ENCODE measurements around the gene ZIC2. TPM values are rescaled to one million over a fixed set of nuclear protein-coding genes. Genes with fewer than 3 reads are reported as not detected.

Gene ZIC2
- polyA plus RNA-seq, 1 donor from 2014 or later: 10.6 TPM

DNA sequence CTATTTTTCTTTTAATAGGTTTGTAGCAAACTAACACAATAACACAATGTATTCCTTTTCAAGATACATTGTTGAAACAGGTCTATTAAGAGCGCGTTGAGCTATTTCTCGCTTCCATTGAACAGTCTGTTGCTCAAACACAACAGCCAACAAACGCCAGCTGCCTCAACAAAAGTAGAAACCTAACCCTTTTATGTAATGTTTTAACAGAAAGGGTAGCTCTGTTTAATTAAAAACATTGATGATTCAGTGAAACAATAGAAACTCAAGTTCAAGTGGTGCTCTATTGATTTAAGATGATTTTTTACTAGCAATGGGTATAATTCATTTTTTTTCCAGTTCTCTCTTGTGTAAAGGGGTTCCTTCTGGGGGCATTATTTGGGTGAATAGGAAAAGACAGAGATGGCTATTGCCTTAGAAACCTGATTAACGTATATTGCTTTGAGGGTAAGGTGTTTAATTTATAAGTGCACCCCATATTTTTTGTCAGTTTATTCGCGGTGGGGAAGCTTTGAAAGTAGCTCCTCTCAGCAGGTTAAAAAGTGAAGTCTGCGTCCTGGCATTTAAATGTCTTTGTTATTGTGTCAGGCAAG lies 14.9 kb downstream of the ZIC2 start:
- Histone ChIP-seq H2AFZ (ENCODE audit: low read depth, low read length) (no peak overlapping the region), H3K27ac (ENCODE audit: low read length) (no peak overlapping the region), H3K4me2 (ENCODE audit: low read length) (no peak overlapping the region), H3F3A (ENCODE audit: insufficient read depth, low read length, poor library complexity, severe bottlenecking) (no peaks in the 10 kb centered on the region), H3K9me3 (ENCODE audit: low read length) (no peaks in the 10 kb centered on the region), H3K27me3 (ENCODE audit: insufficient read depth, low read depth, low read length) (peaks cover 69% of the 10 kb centered on the region), H3K9me2 (ENCODE audit: insufficient read depth, low read length) (no peaks in the 10 kb centered on the region), H3K79me2 (replicated peaks; ENCODE audit: insufficient read depth, low read length) (peaks cover 11% of the 10 kb centered on the region), H4K20me1 (ENCODE audit: insufficient read depth) (no peaks in the 10 kb centered on the region), H3K36me3 (ENCODE audit: insufficient read depth, low read length) (no peaks in the 10 kb centered on the region), H3K9ac (ENCODE audit: low read length) (no peak overlapping the region), H3K4me3 (ENCODE audit: low read length) (no peak overlapping the region)
- no peak for TF ChIP-seq MXI1 (conservative IDR thresholded peaks at IDR 0.05; ENCODE audit: poor library complexity, severe bottlenecking)
- TF ChIP-seq TAF1 (IDR thresholded peaks at IDR 0.05; ENCODE audit: low read depth): no peak
- TF ChIP-seq, protein P1, sequence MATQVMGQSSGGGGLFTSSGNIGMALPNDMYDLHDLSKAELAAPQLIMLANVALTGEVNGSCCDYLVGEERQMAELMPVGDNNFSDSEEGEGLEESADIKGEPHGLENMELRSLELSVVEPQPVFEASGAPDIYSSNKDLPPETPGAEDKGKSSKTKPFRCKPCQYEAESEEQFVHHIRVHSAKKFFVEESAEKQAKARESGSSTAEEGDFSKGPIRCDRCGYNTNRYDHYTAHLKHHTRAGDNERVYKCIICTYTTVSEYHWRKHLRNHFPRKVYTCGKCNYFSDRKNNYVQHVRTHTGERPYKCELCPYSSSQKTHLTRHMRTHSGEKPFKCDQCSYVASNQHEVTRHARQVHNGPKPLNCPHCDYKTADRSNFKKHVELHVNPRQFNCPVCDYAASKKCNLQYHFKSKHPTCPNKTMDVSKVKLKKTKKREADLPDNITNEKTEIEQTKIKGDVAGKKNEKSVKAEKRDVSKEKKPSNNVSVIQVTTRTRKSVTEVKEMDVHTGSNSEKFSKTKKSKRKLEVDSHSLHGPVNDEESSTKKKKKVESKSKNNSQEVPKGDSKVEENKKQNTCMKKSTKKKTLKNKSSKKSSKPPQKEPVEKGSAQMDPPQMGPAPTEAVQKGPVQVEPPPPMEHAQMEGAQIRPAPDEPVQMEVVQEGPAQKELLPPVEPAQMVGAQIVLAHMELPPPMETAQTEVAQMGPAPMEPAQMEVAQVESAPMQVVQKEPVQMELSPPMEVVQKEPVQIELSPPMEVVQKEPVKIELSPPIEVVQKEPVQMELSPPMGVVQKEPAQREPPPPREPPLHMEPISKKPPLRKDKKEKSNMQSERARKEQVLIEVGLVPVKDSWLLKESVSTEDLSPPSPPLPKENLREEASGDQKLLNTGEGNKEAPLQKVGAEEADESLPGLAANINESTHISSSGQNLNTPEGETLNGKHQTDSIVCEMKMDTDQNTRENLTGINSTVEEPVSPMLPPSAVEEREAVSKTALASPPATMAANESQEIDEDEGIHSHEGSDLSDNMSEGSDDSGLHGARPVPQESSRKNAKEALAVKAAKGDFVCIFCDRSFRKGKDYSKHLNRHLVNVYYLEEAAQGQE (IDR thresholded peaks at IDR 0.05; ENCODE audit: borderline replicate concordance): no peak
- no peak for TF ChIP-seq SMC3 (conservative IDR thresholded peaks at IDR 0.05; ENCODE audit: poor library complexity)
- TF ChIP-seq POLR2AphosphoS5 (IDR thresholded peaks at IDR 0.05): no peak
- no peak for TF ChIP-seq RAD21 (conservative IDR thresholded peaks at IDR 0.05)
- TF ChIP-seq, protein P2, sequence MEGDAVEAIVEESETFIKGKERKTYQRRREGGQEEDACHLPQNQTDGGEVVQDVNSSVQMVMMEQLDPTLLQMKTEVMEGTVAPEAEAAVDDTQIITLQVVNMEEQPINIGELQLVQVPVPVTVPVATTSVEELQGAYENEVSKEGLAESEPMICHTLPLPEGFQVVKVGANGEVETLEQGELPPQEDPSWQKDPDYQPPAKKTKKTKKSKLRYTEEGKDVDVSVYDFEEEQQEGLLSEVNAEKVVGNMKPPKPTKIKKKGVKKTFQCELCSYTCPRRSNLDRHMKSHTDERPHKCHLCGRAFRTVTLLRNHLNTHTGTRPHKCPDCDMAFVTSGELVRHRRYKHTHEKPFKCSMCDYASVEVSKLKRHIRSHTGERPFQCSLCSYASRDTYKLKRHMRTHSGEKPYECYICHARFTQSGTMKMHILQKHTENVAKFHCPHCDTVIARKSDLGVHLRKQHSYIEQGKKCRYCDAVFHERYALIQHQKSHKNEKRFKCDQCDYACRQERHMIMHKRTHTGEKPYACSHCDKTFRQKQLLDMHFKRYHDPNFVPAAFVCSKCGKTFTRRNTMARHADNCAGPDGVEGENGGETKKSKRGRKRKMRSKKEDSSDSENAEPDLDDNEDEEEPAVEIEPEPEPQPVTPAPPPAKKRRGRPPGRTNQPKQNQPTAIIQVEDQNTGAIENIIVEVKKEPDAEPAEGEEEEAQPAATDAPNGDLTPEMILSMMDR (IDR thresholded peaks at IDR 0.05; ENCODE audit: poor library complexity, severe bottlenecking): no peak
- TF ChIP-seq EZH2 (IDR thresholded peaks at IDR 0.05; ENCODE audit: borderline replicate concordance, insufficient read depth, low read length, poor library complexity, severe bottlenecking): no peak
- no peak for TF ChIP-seq EP300 (conservative IDR thresholded peaks at IDR 0.05; ENCODE audit: poor library complexity, severe bottlenecking)

DNA sequence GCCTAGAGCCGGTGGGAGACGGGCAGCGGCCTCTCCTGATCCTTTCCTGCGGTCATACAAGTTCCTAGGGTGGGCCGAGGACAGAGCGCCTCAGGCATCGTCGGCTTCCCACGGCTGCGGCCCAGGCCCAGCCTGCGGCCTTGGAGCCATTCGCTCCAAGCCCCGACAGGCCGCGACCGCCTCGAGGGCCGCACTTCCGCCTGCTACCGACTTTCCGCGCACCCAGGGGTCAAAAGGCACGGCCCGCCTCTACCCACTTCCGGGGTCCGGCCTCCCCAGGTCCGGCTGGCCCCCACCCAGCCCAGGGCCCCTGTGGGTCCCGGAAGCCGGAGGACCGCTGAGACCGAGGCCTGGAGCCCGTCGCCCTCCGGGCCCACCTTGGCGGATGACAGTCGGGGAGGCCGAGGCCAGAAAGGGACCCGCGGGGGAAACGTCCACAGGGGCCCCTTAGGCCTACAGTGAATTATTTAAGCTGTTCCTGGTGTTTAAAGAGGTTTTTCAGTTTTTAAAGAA lies 16.2 kb downstream of the ZIC2 start:
- no peaks in the 10 kb centered on the region for H3F3A ChIP-seq (ENCODE audit: insufficient read depth, low read length, poor library complexity, severe bottlenecking)
- H3K27ac ChIP-seq (ENCODE audit: low read length): no peak overlapping the region
- TF ChIP-seq, protein P2 (IDR thresholded peaks at IDR 0.05; ENCODE audit: poor library complexity, severe bottlenecking): no peak
- no peaks in the 10 kb centered on the region for H4K20me1 ChIP-seq (ENCODE audit: insufficient read depth)
- no peak overlapping the region for H3K4me3 ChIP-seq (ENCODE audit: low read length)
- no peaks in the 10 kb centered on the region for H3K36me3 ChIP-seq (ENCODE audit: insufficient read depth, low read length)
- no peak overlapping the region for H2AFZ ChIP-seq (ENCODE audit: low read depth, low read length)
- H3K9ac ChIP-seq (ENCODE audit: low read length): no peak overlapping the region
- H3K9me3 ChIP-seq (ENCODE audit: low read length): no peaks in the 10 kb centered on the region
- no peaks in the 10 kb centered on the region for H3K79me2 ChIP-seq (replicated peaks; ENCODE audit: insufficient read depth, low read length)
- H3K9me2 ChIP-seq (ENCODE audit: insufficient read depth, low read length): no peaks in the 10 kb centered on the region
- H3K4me2 ChIP-seq (ENCODE audit: low read length): no peak overlapping the region
- peaks cover 56% of the 10 kb centered on the region for H3K27me3 ChIP-seq (ENCODE audit: insufficient read depth, low read depth, low read length)
